Renal cortical epithelial cell (primary cell): ENCODE results near the gene METTL16. TPM values are rescaled to one million over a fixed set of nuclear protein-coding genes. Genes with fewer than 3 reads are reported as not detected.

ENCODE experiments used
- DNase-seq: peaks from one replicate; pipeline ENCODE4 v3.0.0-alpha.2; 2011; ENCODE audit warnings: low read depth
- total RNA-seq: library from RNA; depleted of rRNA; stranded (reverse); fragments of >200 nt; gene quantifications from 2 replicates; pipeline ENCODE4 v1.2.3, GENCODE V29; 2014

Gene METTL16
- total RNA-seq, 1 donor from 2014 or later = 18.2 TPM

- no peak for DNase-seq
Measured at GRCh38 chr17:2396192-2396567, 115.5 kb downstream of the METTL16 start.

GRCh38 chr17:2395258-2396181 lies 116.2 kb downstream of the METTL16 start:
- peak; percentile 49 for DNase-seq

DNA sequence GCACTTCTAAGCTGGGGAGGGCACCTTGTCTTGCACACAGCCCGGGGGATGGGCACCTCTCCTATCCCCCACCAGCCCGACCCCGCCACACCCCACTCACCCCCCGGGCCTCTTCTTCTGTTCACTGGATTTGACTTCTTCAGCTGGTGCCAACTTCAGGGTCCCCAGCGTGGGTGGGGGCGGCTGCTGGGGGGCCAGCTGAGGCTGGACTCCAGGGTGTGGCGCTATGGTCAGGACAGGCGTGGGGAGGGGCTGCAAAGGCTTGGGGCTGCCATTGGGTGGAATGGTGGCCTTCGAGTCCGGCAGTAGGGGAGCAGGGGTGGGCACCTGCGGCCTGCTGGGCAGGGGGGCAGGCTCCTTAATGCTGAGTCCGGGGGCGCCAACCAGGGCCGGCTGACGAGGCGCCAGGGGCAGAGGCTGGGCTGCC lies 116.9 kb downstream of the METTL16 start:
- no peak for DNase-seq

- no peak for DNase-seq
Measured at GRCh38 chr17:2393954-2394749, 117.5 kb downstream of the METTL16 start.

DNA sequence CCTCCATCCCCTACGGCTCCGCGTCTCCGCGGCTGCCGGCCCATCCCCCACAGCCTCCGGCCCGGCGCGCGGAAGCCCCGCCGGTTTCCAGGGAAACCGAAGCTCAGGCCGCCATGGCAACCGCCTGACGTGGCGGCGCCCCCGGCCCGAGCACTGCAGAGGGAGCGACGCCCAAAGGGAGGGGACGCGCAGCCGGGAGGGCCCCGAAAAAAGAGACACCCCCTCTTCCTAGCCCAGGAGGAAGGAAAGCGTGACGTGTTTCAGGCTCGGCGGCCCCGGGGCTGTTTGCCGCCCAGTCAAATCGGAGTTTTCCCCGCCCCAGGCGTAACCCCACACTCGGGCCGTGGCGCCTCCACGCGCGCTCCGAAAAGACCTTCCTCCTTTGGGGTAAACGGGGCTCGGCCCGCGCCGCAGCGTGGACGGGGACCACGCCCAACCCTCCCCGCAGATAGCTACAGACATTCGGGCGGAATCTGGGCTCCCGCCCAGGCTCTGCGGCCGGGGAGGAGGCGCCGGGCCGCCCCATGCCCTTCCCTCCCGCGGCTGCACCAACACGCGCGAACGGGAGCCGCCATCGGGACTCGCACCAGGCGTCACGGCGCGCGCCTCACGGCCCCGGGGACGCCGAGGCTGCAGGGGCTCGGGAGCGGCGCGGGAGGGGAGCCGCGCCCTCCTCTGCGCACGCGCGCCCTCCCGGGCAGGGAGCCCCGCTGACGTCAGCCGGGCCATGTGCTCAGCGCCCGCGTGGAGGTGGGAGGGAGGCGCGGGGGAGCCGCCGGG lies 118.3 kb downstream of the METTL16 start:
- peak; percentile 35 for DNase-seq

GRCh38 chr17:2392252-2393173 lies 119.2 kb downstream of the METTL16 start:
- peak; percentile 86 for DNase-seq

DNA sequence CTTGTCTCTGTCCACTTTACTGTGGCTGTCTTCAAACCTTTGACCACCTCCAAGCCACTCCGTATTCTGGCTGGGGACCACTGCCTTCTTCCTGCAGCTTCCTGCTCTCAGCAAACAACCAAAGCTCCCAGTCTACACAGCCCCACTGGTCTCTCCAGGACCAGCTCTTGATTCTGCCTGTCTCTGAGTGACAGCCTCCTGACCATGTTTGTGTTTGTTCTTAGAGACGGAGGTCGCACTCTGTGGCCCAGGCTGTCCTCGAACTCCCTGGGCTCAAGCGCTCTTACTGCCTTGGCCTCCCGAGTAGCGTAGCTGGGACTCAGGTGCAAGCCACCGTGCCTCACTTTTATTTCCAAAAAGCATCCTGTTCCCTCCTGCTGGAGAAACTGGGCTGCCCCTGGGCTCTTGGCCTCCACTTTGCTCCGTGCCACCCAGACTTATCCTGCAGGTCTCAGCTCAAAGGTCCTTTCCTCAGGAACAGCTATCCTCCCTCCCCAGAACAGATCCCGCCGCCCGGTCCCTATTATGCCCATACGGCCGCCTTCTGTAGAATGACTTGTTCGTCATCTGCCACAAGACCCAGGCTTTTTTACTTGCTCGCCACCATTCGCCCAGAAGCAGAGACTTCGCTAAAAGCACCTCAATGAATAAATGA lies 120.0 kb downstream of the METTL16 start:
- DNase-seq = no peak

- no peak for DNase-seq
Measured at GRCh38 chr17:2390199-2390836, 121.4 kb downstream of the METTL16 start.

GRCh38 chr17:2388683-2389055 lies 123.0 kb downstream of the METTL16 start:
- no peak for DNase-seq

DNA sequence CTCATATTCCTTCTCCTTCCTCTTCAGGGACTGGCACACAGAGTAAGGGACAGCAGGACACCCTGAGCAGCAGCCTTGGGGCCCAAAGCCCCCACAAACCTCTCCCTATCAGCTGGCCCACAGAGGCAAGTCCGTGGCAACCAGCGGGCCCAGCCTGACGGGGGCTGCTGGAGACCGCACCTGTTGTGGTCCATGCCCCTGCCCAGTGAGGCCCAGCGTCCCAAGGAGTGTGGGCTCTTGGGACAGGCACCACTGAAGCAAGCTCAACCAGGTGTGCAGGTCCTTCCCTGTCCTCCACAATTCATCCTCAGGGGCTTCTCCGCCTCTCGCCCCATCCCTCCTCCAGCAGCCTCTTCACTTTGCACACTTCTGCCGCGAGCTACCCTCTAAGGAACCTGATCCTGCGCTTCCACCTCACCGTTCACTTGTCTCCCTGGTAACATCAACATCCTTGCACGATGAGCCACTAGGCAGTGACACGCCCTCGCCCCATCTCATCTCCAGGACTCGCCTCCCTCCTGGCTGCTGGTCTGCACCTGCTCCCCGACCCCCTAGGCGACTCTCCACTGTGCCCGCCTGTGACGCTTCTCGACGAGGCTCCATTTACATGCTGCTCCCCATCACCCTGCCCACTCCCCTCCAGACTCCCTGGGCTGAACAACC lies 123.5 kb downstream of the METTL16 start:
- DNase-seq = no peak

DNA sequence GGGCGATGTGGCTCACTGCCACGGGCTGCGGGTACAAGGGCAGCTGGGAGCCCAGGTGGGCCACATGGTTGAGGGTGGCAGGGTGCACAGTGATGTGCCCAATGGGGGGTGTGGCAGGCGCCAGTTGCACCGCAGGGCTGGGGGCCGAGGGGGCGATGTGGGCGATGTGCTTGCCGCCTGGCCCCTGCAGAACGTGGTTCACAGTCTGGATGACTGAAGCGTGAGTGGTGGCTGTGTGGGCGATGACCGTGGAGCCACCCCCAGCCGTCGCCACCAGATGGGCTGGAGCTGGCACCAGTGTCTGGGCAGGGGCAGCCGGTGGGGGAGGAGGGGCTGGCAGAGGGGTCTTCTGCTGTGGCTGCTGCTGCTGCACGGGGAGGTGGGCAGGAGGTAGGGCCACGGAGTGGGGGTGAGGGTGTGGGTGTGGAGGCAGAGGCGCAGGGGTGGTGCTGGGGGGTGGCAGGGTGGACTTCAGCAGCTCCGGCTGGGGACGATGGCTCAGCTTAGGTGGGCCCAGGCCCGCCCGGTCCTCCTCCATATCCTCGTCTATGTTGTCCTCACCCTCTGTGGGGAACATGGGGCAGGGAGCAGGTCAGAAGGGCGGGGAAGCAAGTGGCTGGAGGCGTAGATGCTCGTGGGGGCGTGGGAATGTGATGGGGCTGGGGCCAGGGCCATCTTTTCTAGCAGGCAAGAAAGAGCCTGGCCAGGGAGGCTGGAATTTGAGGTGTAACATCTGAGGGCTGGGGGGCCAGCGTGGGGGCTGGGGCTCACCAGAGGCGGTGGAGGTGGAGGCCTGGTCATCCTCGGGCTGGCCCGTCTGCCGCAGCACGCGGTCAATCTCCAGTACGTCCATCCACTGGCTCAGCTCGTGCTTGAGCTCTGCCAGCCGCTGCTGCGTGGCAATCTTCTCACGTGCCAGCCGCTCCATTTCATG lies 124.3 kb downstream of the METTL16 start:
- no peak for DNase-seq

GRCh38 chr17:2386400-2387085 lies 125.1 kb downstream of the METTL16 start:
- DNase-seq = peak; percentile 50

- no peak for DNase-seq
Measured at GRCh38 chr17:2385240-2386210, 126.2 kb downstream of the METTL16 start.

GRCh38 chr17:2384439-2385127 lies 127.1 kb downstream of the METTL16 start:
- no peak for DNase-seq

- no peak for DNase-seq
Measured at GRCh38 chr17:2383628-2384167, 128.0 kb downstream of the METTL16 start.
